GM18508 (cell line): ENCODE results near the gene PITPNM2.

Source experiments
- ATAC-seq: cut with Tn5 transposase; IDR thresholded peaks from one replicate; pipeline ENCODE4 v1.9.1; 2021; ENCODE audit warnings: moderate number of reproducible peaks; ENCODE audit not compliant: insufficient read depth, unreplicated experiment

The PITPNM2 gene

DNA sequence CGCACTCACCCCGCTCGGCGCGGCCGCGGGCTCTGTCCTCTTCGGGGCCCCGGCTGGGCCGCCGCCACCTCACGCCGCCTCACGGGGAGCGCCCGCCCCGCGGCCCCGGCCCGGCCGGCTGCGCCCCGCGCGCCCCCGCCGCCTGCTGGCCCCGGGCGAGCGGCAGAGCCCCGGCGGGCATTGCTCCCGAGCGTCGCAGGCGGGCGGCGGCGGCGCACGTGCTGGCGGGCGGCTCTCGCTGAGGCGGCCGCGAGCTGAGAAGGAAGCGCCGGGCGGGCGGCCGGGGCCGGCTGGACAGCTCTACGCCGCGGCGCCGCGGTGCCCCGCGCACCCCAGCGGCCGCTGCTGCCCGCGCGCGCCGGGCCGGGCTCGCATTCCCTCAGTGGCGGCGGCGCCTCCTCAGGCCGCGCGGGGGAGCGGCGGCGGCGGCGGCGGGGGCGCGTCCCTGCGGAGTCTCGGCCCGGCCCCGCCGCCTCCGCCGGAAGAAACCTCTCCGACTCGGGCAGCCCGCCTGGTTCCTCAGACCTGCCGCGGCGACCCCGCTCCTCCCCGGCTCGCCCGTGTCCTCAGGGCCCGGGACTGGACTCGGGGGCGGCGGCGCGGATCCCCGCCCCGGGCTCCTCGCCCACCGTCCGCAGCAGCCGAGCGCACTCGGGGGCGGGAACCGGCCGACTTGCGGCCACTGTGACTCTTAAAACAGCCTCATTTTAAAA is at the start of gene PITPNM2:
Gene PITPNM2, minus strand, starts transcription at position 347 of the 713 bp plus-strand sequence. CDS start 116,500 bp downstream, outside the sequence.
- no peak for ATAC-seq

DNA sequence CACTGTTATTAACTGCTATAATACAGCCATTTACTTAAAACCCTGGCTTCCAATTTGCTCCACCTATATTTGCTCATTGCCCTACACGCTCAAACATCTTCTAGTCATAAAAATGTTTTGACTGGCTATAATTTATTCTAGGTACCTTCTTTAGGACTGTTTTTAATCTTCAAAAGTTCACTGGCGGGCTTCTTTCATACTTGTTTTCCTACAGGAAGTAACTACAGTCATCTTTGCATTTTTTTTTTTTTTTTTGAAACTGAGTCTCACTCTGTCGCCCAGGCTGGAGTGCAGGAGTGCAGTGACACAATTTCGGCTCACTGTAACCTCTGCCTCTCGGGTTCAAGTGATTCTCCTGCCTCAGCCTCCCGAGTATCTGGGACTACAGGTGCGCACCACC is 49.5 kb upstream of the PITPNM2 start:
- no peak for ATAC-seq

DNA sequence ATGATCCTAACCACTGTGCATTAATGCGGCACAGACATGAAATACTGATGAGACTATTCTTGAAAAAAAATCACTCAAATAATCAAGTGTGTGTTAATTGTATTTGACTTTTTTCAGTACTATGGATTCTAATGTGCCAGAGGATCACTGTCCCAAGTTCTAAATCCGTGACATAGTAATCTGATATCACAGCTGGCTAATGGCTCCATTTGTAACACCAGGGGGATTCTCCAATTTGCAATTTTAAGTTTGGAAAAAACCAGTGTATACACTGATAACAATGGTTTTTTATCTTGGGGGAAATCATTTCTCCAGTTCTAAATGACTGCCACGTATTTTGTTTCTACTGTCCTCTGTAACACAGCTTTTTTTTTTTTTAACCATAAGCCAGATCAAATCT is 49.0 kb upstream of the PITPNM2 start:
- no peak for ATAC-seq

DNA sequence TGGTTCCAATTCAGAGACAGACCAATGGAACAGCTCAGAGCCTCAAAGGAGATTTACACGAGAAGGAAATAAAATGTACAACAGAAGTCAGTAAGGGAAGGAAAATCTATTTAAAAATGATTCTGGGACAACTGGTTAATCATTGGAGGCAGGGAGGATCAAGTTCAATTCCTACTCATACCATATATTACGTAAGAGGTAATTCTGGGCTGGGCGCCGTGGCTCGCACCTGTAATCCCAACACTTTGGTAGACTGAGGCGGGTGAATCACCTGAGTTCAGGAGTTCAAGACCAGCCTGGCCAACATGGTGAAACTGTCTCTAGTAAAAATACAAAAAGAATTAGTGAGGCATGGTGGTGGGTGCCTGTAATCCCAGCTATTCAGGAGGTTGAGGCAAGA is 36.7 kb upstream of the PITPNM2 start:
- ATAC-seq: no peak

DNA sequence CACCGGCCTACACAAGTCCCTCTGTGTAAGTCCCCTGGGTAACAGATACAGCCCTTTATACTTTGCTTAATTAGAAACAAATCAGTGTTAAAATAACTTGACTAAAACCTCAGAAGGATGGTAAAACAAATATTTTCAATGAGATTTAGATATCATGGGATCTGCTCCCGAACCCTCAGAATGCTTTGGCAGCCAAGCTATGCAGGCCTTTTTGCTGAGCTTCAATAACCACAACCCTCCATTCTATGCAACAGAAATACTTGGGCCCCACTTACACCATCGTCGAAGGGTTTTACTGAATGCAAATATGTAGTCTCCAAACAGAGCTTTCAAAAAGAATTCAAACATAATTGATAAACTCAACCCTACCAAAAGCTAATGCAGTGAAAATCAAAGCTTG is 29.3 kb upstream of the PITPNM2 start:
- ATAC-seq: no peak

DNA sequence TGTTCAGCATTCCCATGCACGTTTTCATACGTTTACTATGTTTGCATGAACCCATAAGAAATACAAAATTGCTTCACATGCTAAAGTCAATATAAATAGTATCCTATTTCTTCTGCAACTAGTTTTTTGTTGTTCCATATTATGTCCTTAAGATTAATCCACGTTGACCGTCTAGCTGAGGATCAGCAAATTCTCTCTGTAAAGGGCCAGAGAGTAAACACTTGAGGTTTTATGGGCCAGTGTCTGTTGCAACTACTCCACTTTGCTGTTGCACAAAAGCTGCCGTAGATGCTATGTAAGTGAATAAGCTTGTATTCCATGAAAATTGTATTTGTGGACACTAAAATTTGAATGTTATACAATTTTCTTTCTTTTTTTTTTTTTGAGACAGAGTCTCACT is 21.1 kb upstream of the PITPNM2 start:
- no peak for ATAC-seq

DNA sequence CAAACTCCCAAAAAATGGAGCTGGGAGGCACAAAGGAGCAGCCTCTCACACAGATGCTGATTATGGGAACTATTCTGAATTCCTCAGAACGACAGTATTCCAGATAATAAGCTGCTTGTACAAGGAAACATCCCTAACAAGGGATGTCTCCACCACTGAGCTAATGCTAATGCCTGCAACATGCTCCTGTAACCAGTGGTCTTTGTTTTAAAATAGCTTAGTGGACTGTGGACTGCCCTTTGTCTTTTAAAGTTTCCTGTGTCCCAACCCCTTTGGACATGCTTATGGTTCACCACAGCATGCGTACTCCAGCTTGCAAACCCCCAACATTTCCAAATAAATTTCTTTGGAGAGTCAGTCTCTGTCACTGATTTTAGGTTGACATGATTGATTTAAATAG is 16.4 kb upstream of the PITPNM2 start:
- ATAC-seq: no peak

DNA sequence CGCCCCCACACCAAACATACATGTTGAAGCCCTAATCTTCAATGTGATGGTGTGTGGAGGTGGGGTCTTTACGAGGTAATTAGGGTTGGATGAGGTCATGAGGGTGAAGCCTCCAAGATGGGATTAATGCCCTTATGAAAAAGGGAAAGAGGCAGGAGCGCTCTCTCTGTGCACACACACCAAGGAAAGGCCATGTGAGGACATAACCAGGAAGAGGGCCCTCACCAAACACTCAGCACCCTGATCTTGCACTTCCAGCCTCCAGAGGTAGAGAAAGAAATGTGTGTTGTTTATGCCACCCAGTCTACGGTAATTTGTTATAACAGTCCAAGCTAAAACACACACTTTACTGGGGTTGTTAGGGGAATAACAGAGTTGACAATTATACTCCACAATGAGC is 14.6 kb upstream of the PITPNM2 start:
- no peak for ATAC-seq

DNA sequence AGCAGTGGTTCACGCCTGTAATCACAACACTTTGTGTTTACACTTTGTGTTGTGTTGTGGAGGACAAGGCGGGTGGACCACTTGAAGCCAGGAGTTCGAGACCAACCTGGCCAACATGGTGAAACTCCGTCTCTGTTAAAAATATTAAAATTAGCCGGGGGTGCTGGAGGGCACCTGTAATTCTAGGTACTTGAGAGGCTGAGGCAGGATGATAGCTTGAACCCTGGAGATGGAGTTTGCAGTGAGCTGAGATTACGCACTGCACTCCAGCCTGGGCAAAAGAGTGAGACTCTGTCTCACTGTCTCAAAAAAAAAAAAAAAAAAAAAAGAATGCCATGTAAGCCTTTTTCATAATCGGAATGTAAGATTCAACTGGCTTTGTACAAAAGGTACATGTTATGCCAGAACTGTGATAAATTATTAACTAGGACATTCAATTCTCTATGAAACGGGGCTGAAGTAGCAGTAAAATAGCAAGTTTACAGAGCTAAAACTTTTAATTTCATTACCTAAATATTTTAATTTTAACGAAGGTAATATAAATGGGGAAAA is 13.9 kb upstream of the PITPNM2 start:
- ATAC-seq: no peak

DNA sequence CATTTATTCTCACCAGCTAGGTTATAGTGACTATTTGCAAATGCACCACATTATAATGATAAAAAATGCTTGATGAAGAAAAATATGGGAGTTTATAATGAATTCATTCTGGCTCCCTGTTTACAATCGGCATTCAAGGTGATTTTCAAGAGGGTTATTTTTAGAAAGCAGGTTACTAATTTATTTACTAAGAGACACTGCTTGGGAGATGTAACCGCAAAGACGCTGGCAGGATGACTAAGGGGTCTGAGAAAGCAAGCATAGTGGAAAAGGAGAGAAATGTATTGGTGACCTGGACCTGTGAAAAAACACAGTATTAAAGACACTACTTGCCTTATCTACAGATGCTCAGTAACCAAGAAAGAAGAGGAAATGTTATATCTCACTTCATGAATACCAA is 13.3 kb upstream of the PITPNM2 start:
- no peak for ATAC-seq

DNA sequence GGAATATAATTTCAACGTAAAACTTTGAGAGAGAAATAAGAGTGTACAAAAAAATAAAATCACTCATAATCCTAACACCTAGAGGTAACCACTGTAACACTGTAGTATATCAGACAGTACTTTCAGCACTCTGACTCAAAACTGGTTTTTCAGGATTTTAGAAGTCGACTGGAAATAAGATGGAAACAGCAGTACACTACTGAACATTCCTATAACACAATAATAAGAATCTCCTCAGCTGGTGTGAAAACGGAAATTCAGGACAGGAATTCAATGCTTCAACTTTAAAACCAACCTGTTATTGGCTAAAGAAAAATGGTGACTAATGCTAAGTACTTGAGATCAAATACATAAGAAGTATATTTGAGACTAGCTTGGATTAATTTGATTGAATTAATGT is 12.3 kb upstream of the PITPNM2 start:
- ATAC-seq: no peak

DNA sequence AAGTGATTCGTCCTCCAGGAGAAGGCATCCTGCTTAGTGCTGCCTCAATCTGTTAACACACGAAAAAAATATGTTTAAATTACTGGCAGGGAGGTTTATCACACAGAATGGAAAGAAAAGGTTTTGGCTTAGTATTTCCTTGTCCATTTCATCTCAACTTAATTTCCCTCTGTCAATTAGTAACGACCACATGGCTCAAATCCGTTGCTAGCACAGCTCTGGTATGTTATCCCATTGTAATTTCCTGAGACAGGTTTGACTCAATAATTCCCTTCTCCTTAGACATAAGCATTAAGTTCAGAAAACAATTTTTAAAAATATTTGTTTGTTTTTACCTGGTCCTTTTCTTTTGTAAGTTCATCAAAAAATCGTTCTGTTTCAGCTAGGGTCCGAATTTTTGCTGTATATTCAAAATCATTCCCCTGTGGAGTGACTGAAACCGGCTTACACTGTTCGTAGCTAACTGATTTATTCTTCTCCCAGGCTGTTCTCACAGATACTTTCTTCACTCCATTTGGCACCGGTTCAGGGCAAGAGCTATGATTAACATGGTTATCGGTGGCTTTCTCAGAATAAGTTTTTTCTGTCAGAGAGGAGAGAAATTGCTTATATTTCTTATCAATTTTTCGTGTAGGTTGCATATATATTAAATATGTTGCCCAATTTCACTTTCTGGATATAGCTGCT is 10.1 kb upstream of the PITPNM2 start:
- ATAC-seq: no peak

DNA sequence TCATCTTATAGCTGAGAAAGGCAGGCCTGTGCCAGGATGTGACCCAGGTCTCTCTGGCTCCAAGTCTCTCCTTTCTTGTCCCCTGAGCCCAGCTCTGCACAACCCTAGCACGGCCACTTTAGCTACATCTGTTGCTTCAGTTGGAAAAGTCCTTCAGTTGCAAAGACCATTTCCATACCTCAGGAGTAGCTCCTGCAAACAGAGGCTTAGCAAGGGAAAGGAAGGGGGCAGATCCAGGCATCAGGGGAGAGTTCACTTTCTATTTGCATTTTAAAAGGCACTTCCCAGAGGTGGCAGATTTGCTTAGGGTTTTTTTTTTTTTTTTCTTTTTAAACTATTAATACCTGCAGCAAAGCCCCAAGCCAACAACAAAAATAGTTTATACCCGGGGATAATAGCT is 3.0 kb upstream of the PITPNM2 start:
- no peak for ATAC-seq

DNA sequence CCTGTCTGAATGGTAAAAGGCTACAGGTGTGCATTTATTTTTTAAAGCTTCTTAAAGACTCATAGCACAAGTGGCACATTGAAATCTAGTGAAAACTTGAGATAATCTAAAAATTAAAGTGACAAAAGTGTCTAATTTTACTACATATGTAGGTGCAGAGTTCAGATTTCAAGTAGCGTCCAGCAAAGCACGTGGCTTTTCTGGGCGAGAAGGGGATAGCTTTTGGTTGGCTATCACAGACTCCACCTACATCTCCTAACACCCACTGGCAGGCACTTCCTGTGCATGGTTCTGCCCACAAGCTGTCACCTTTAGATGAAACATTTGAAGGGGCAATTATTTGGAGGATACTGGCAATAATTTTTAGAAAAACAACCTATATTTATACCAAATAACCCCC is 1.9 kb upstream of the PITPNM2 start:
- no peak for ATAC-seq

DNA sequence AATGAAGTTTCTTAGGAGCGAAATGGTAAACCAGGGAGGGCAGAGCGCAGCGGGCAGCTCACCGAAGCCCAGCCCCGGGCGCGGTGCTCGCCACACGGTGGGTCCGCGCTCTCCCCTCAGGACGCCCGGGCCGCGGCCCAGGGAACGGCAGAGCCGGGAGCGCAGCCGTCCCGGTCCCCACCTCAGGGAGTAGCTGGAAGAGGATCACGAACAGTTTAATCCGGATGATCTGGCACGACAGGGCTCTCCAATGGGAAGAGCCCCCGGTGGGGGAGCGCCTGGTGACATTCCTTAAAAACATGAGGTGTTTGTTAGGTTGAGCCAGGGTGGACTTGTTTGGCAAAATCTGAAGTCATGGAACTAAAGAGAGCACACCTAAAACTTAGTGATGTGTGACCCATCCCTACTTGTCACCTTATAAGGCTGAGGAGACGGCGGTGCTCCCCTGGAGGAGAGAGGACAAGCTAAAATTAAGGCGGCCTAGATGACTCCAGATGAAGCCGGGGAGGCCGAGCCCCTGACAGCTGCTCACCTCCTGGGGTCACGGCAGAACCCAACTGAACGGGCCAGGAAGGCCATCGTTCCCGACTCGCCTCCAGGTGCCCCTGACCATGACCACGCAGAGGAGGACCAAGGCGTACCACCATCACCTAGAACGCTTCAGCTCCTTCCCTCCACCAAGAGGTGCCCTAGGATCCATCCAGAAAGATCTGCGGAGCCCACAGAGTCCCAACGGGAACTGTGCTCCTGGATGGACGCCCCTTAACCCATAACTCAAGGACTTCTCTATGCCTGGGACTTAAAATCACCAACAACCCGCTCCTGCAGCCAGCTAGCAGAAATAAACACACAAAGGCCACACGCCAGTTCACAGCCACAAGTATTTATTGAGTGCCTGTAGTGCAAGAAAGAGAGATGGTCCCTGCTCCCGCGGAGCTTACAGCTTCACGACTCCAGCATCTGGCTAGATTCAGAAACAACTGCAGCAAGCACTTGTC is 866 bp upstream of the PITPNM2 start:
- ATAC-seq: no peak

DNA sequence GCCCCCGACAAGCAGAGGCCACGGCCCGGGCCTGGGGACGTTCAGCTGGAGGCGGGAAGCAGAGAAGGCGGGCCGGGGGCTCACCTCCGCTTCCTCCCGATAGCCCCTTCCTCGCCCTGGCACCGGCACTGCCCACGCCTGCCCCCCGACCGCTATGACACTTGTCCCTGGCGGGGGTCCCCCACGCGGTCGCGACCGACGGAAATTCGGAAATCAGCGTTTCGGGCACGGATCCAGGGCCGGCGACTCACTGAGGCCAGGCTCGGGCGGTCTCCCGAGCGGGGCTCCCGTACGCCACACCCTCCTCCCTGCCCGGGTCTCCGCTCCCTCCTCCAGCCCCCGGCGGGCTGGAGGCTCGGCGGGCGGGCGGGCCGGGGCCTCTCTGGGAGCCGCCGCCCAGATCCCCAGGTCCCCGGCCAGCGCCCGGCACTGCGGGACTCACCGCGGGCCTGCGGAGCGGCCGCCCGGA is 581 bp downstream of the PITPNM2 start:
- no peak for ATAC-seq

DNA sequence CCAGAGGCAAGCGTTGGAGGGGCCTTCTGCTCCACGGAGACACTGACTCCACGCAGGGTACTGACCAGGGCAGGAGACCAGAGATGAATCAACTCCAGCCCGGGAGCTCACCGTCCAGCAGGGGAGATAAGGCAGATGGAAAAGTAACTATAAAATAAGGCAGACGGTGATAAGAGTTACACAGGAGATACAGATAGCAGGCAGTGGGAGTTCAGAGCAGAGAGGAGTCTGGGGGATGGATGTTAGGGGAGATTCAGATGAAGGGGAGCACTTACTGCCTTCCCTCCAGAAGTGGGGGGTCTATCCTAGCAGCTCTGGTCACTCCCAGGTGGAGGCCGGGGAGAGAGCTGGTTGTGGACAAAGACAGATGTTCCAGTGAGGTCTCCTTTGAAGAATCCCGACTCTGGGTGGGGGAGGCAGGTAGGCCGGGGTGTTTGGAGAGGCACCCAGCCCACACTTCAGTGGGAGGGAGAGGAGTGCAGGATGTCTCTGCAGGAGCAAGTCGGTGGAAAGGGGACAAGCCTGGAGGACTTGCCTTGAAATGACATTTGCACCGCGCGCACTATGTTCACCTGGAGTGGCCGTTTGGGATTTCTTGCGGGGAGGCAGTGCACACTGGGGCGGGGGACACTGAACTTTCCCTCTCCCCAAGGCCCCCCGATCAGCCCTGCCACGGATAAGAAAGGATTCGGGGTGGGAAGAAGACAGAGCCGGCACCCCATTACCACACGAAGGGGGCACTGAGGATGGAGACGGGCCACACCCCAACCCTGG is 1.2 kb downstream of the PITPNM2 start:
- ATAC-seq: no peak

DNA sequence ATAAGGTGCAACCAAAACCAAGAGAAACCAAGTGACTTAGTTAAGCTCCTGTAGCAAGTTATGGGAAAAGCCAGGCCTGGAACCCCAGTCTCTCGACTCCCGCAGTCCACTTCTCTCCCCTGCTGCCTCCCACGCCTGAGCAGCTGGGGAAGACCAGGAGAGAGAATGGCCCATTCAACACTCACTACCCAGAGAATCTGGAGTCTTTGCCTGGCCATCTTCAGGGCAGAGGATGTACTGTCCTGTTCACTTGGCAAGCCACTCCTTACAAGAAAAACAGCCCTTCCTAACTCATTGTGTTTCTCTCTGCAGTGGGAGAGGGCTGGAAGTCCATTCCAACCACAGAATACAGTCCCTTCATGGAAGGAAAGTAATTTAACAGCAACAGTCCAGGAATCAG is 1.8 kb downstream of the PITPNM2 start:
- no peak for ATAC-seq

DNA sequence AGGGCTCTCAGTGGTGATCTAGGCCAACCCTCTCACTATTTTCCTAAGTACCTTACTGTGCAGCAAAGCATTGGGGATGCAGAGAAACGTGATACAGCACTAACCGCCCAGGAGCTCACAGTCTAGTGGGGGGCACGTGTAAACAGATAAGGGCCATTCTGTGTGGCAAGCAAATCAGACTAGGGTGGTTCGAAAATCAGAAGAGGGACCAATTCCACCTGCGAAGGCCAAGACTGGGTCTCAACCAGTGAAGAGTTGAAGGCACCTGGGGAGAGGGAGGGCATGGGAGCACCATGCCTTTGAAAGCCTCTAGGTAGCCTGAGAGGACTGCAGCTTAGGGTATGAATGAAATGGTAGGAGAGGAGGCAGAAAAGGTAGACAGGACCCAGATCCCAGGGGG is 2.2 kb downstream of the PITPNM2 start:
- ATAC-seq: no peak

DNA sequence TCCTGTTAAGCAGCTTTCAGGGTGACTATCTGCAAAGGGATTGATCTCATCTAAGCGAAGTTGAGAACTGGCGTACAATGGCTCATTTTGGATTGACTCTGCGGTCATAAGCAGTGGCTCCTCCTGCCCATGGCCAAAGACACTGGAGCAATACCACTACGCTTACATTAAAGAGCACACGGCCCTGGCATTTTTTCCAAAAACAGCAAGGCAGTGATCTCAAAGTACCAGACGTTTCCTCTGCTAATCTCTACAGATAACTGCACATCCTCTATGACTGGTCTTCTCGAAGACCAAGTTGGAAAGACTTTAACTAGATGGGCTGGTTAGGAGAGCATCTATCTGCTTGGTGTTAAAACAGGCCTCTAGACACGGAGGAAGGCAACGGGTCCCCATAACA is 2.7 kb downstream of the PITPNM2 start:
- ATAC-seq: no peak
